ENCODE results near the gene OTOL1.
"Not testable (repeated sequence)": the region's sequence is repeated elsewhere in the genome, so short reads cannot be mapped to it uniquely, and the experiment has no call there.

DNA sequence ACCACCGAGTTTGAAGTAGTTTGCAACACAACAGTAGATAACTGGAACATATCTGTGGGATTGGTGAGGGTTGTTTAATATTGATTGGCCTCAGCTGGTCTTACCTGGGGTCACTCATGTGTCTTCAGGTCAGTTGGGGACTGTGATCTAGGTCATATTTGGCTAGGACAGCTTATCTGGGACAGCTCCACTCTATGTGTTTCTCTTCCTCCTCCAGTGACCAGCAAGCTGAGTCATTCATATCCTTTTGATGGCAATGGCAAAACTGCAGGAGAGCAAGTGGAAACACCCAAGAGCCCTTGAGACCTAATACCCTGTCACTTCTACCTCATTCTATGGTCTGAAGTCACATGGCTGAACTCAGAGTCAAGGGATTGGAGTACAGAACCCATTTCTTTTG lies 5.8 kb upstream of the OTOL1 start:
- TF ChIP-seq, protein P1, sequence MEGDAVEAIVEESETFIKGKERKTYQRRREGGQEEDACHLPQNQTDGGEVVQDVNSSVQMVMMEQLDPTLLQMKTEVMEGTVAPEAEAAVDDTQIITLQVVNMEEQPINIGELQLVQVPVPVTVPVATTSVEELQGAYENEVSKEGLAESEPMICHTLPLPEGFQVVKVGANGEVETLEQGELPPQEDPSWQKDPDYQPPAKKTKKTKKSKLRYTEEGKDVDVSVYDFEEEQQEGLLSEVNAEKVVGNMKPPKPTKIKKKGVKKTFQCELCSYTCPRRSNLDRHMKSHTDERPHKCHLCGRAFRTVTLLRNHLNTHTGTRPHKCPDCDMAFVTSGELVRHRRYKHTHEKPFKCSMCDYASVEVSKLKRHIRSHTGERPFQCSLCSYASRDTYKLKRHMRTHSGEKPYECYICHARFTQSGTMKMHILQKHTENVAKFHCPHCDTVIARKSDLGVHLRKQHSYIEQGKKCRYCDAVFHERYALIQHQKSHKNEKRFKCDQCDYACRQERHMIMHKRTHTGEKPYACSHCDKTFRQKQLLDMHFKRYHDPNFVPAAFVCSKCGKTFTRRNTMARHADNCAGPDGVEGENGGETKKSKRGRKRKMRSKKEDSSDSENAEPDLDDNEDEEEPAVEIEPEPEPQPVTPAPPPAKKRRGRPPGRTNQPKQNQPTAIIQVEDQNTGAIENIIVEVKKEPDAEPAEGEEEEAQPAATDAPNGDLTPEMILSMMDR (IDR thresholded peaks at IDR 0.05; ENCODE audit: low read depth, low read length) = not testable (repeated sequence)
- not testable (repeated sequence) for TF ChIP-seq MAX (IDR thresholded peaks at IDR 0.05; ENCODE audit: low read depth, low read length)
